Keratinocyte (primary cell): Measurements from ENCODE around the gene GPR45. TPM values are rescaled to one million over a fixed set of nuclear protein-coding genes. Genes with fewer than 3 reads are reported as not detected.

Source experiments
- DNase-seq: peaks from one replicate; pipeline ENCODE4 v3.0.0-alpha.2; 2011; ENCODE audit warnings: low read depth, missing footprints, low spot score
- FAIRE-seq: peaks from 2 replicates; lab custom pipeline; 2011; peaks lifted over from hg19 to GRCh38; lab: Jason Lieb, UNC
- H2AFZ ChIP-seq: 2 replicates; pipeline ENCODE4 v1.6.0; 2012; ENCODE audit warnings: low read length, control low read depth, inconsistent platforms; ENCODE audit not compliant: control insufficient read depth
- H3K27ac ChIP-seq: 2 replicates; pipeline ENCODE4 v1.5.1; 2011; ENCODE audit warnings: low read length; ENCODE audit not compliant: control insufficient read depth, insufficient read depth
- H3K27me3 ChIP-seq: 3 replicates; pipeline ENCODE4 v1.6.0; 2011; ENCODE audit warnings: low read length; ENCODE audit not compliant: control insufficient read depth, insufficient read depth; ENCODE audit errors: extremely low read depth
- H3K36me3 ChIP-seq, 2 experiments: 2 replicates in 1 of 2; 3 replicates in 1 of 2; pipeline ENCODE4 v1.5.1; 2011; ENCODE audit warnings: low read length in 2 of 2, mild to moderate bottlenecking in 1 of 2; ENCODE audit not compliant: control insufficient read depth in 2 of 2, insufficient read depth in 2 of 2; ENCODE audit errors: extremely low read depth in 1 of 2
- H3K4me1 ChIP-seq: 3 replicates; pipeline ENCODE4 v1.5.1; 2011; ENCODE audit warnings: low read length; ENCODE audit not compliant: control insufficient read depth, insufficient read depth; ENCODE audit errors: extremely low read depth
- H3K4me2 ChIP-seq: 3 replicates; pipeline ENCODE4 v1.6.0; 2011; ENCODE audit warnings: low read depth, low read length; ENCODE audit not compliant: control insufficient read depth, insufficient read depth; ENCODE audit errors: extremely low read depth
- H3K4me3 ChIP-seq, 3 experiments: fragments of 200-600 bp in 1 of 3; sonication (generic) in 1 of 3; 2 replicates in 2 of 3; 3 replicates in 1 of 3; pipeline ENCODE4 v1.5.1; 2011 to 2016; ENCODE audit warnings: low read length in 3 of 3, mild to moderate bottlenecking in 3 of 3, control low read depth in 2 of 3, inconsistent platforms in 1 of 3, low read depth in 1 of 3, mixed read lengths in 1 of 3, mixed run types in 1 of 3, moderate library complexity in 1 of 3; ENCODE audit not compliant: control insufficient read depth in 2 of 3, insufficient read depth in 2 of 3; ENCODE audit errors: extremely low read depth in 1 of 3
- H3K79me2 ChIP-seq: 2 replicates; pipeline ENCODE4 v1.6.0; 2012; ENCODE audit warnings: low read length; ENCODE audit not compliant: control insufficient read depth, insufficient read depth
- H3K9ac ChIP-seq: 3 replicates; pipeline ENCODE4 v1.6.0; 2011; ENCODE audit warnings: low read length; ENCODE audit not compliant: control insufficient read depth, insufficient read depth; ENCODE audit errors: extremely low read depth
- H3K9me1 ChIP-seq: 3 replicates; pipeline ENCODE4 v1.6.0; 2011; ENCODE audit warnings: low read length; ENCODE audit not compliant: control insufficient read depth, insufficient read depth; ENCODE audit errors: extremely low read depth
- H3K9me3 ChIP-seq: 2 replicates; pipeline ENCODE4 v1.5.1; 2012; ENCODE audit warnings: low read depth, low read length; ENCODE audit not compliant: control insufficient read depth
- H4K20me1 ChIP-seq: 3 replicates; pipeline ENCODE4 v1.6.0; 2011; ENCODE audit warnings: low read length; ENCODE audit not compliant: control insufficient read depth, insufficient read depth; ENCODE audit errors: extremely low read depth
- EZH2 ChIP-seq: IDR thresholded peaks from one replicate; pipeline ENCODE4 v1.6.1; 2012; ENCODE audit warnings: inconsistent platforms, mild to moderate bottlenecking, low read length, moderate library complexity
- dilution Hi-C: fragments of 300-500 bp; cut with MboI; formaldehyde crosslinking; loops from one replicate; pipeline ENCODE4 v1.7.0; 2020; ENCODE audit warnings: low sequenced_read_pairs; ENCODE audit not compliant: extremely low pct_ligation_motif_present
- polyA plus RNA-seq, 5 experiments: library from polyadenylated mRNA; depleted of rRNA in 3 of 5; stranded (reverse) in 3 of 5; stranded (forward) in 1 of 5; unstranded in 1 of 5; fragments of >200 nt; gene quantifications; 1 replicate in 1 of 5; 2 replicates in 3 of 5; 3 replicates in 1 of 5; pipeline versions ENCODE4 v1.2.1 to v1.2.3, GENCODE V29; 2011 to 2012; ENCODE audit warnings: missing spikeins in 2 of 5, low read depth in 1 of 5, low replicate concordance in 1 of 5
- TF ChIP-seq, protein P1 (sequence below), 3 experiments: IDR thresholded peaks in 1 of 3; conservative IDR thresholded peaks in 1 of 3; optimal IDR thresholded peaks in 1 of 3; 2 replicates in 2 of 3; 3 replicates in 1 of 3; pipeline versions ENCODE3 to v1.5.1; 2011; ENCODE audit warnings: low read length in 3 of 3, mild to moderate bottlenecking in 3 of 3, moderate library complexity in 2 of 3, control low read depth in 1 of 3, inconsistent platforms in 1 of 3; ENCODE audit not compliant: insufficient read depth in 2 of 3; ENCODE audit errors: extremely low read depth in 1 of 3

The GPR45 gene
- polyA plus RNA-seq, 1 donor (not counting 4 experiments of a cell fraction or from before 2014, with no cell fraction given): not detected

- H3K9ac ChIP-seq: no peak overlapping the region
- H3K9me1 ChIP-seq: no peaks in the 10 kb centered on the region
- no peaks in the 10 kb centered on the region for H3K4me1 ChIP-seq
- no peak overlapping the region for H3K4me3 ChIP-seq
- no peaks in the 10 kb centered on the region for H4K20me1 ChIP-seq
- H2AFZ ChIP-seq: no peak overlapping the region
- dilution Hi-C loops: loop anchor here (25.0 kb wide), 1 partner anchor 108 kb away; no protein-coding TSS in a partner anchor
- no peaks in the 10 kb centered on the region for H3K79me2 ChIP-seq
- FAIRE-seq: no peak
- H3K27me3 ChIP-seq: peaks cover 5% of the 10 kb centered on the region
- H3K4me2 ChIP-seq: no peak overlapping the region
- no peak for DNase-seq
- no peak for TF ChIP-seq EZH2
- TF ChIP-seq, protein P1, sequence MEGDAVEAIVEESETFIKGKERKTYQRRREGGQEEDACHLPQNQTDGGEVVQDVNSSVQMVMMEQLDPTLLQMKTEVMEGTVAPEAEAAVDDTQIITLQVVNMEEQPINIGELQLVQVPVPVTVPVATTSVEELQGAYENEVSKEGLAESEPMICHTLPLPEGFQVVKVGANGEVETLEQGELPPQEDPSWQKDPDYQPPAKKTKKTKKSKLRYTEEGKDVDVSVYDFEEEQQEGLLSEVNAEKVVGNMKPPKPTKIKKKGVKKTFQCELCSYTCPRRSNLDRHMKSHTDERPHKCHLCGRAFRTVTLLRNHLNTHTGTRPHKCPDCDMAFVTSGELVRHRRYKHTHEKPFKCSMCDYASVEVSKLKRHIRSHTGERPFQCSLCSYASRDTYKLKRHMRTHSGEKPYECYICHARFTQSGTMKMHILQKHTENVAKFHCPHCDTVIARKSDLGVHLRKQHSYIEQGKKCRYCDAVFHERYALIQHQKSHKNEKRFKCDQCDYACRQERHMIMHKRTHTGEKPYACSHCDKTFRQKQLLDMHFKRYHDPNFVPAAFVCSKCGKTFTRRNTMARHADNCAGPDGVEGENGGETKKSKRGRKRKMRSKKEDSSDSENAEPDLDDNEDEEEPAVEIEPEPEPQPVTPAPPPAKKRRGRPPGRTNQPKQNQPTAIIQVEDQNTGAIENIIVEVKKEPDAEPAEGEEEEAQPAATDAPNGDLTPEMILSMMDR (optimal IDR thresholded peaks at IDR 0.05 in 1 of 3, IDR thresholded peaks at IDR 0.05 in 1 of 3, conservative IDR thresholded peaks at IDR 0.05 in 1 of 3; ENCODE audit: extremely low read depth in 1 of 3, insufficient read depth in 2 of 3, low read length in 3 of 3): no peak
- H3K9me3 ChIP-seq: no peaks in the 10 kb centered on the region
- no peaks in the 10 kb centered on the region for H3K36me3 ChIP-seq
- H3K27ac ChIP-seq: no peak overlapping the region
Observed at GRCh38 chr2:105220604-105221003, 20.9 kb upstream of the GPR45 start.

GRCh38 chr2:105224444-105224843, 17.1 kb upstream of the GPR45 start:
- dilution Hi-C loops: loop anchor here (25.0 kb wide), 1 partner anchor 112 kb away; no protein-coding TSS in a partner anchor
- Histone ChIP-seq H3K9ac (no peak overlapping the region), H3K4me1 (no peaks in the 10 kb centered on the region), H3K9me3 (no peaks in the 10 kb centered on the region), H3K4me3 (no peak overlapping the region), H3K27me3 (peaks cover 5% of the 10 kb centered on the region), H4K20me1 (no peaks in the 10 kb centered on the region), H2AFZ (no peak overlapping the region), H3K9me1 (no peaks in the 10 kb centered on the region), H3K4me2 (no peak overlapping the region), H3K36me3 (no peaks in the 10 kb centered on the region), H3K27ac (no peak overlapping the region), H3K79me2 (no peaks in the 10 kb centered on the region)
- TF ChIP-seq, protein P1 (optimal IDR thresholded peaks at IDR 0.05 in 1 of 3, IDR thresholded peaks at IDR 0.05 in 1 of 3, conservative IDR thresholded peaks at IDR 0.05 in 1 of 3; ENCODE audit: extremely low read depth in 1 of 3, insufficient read depth in 2 of 3, low read length in 3 of 3): no peak
- TF ChIP-seq EZH2: no peak
- no peak for FAIRE-seq
- DNase-seq: no peak
